ENCODE data around the gene RTEL1. TPM values are rescaled to one million over a fixed set of nuclear protein-coding genes. Genes with fewer than 3 reads are reported as not detected.
A peak's percentile ranks its signal among the peaks of the same experiment; 100 is the strongest.

The RTEL1 gene
- total and polyA plus RNA-seq, 9 of the 15 experiments (the other 6 are each of a cell fraction or from before 2014, with no cell fraction given): 0.36 to 61.0 (median 17.9) TPM

GRCh38 chr20:63686492-63687321 is 28.6 kb downstream of the RTEL1 start:
- BruUV-seq (replicated peaks): no TSS peak
- peak in 1 of 4 experiments; percentile 48 for DNase-seq (ENCODE audit: extremely low read depth in 1 of 4, low spot score in 3 of 4)
- TF ChIP-seq REST (IDR thresholded peaks at IDR 0.05; ENCODE audit: borderline replicate concordance) (no peak), REST (CRISPR knock-in tag; IDR thresholded peaks at IDR 0.05; ENCODE audit: low read depth) (no peak), ZNF785 (CRISPR knock-in tag; IDR thresholded peaks at IDR 0.05) (no peak), TOE1 (IDR thresholded peaks at IDR 0.05; ENCODE audit: borderline replicate concordance) (no peak), TOE1 (CRISPR knock-in tag; IDR thresholded peaks at IDR 0.05; ENCODE audit: borderline replicate concordance, low read depth) (no peak), HSF4 (CRISPR knock-in tag; IDR thresholded peaks at IDR 0.05; ENCODE audit: borderline replicate concordance) (no peak), NCOR1 (IDR thresholded peaks at IDR 0.05) (no peak), ZMIZ1 (IDR thresholded peaks at IDR 0.05; ENCODE audit: low read depth in 2 of 2, low read length in 2 of 2) (no peak), LCOR (CRISPR knock-in tag; IDR thresholded peaks at IDR 0.05) (no peak), TEAD2 (tag; IDR thresholded peaks at IDR 0.05) (no peak)

More at GRCh38 chr20:63686492-63687321, 28.6 kb downstream of the RTEL1 start:
- Histone ChIP-seq H3K27ac (ENCODE audit: extremely low read depth, low read depth, low read length) (no peak overlapping the region), H3K9me1 (ENCODE audit: control insufficient read depth, insufficient read depth, low read length) (no peaks in the 10 kb centered on the region), H4K20me1 (replicated peaks; ENCODE audit: control insufficient read depth, insufficient read depth, low read length) (no peaks in the 10 kb centered on the region), H3K9ac (ENCODE audit: insufficient read depth in 1 of 2, low read depth in 2 of 2, low read length in 2 of 2) (peak overlapping the region in 1 of 2 experiments; percentile 91; a peak in 2 of 4 replicates), H3K4me3 (no peak overlapping the region), H3K4me1 (replicated peaks in 1 of 2; ENCODE audit: control insufficient read depth in 2 of 2, insufficient read depth in 2 of 2, low read length in 2 of 2) (peaks cover 9 to 73% of the 10 kb centered on the region in 2 experiments), H3K4me2 (ENCODE audit: insufficient read depth, low read length) (no peak overlapping the region), H3K36me3 (ENCODE audit: control insufficient read depth, insufficient read depth, low read length) (peaks cover 38% of the 10 kb centered on the region; the same call in 2 of the 3 replicates), H3K79me2 (ENCODE audit: control insufficient read depth, insufficient read depth, low read length) (no peaks in the 10 kb centered on the region), H3K9me3 (replicated peaks; ENCODE audit: control insufficient read depth, insufficient read depth, low read depth, low read length) (no peaks in the 10 kb centered on the region), H3K27me3 (ENCODE audit: control insufficient read depth in 2 of 2, insufficient read depth in 2 of 2, low read length in 2 of 2) (no peaks in the 10 kb centered on the region), H2AFZ (ENCODE audit: low read depth, low read length) (peak overlapping the region; percentile 45; the same call in 1 of the 2 replicates)
- CTCF ChIA-PET (ENCODE audit: low intra/inter-chr PET ratio): no interaction called here
- WGBS (ENCODE audit: insufficient coverage, low coverage, missing lambda C conversion rate): 57% methylated on average over 41 of the region's 45 CpGs
- POLR2A ChIA-PET: interaction anchor here (0.6 to 1.2 kb wide), 3 partner anchors 21 to 413 kb away, joined by 3 to 4 read pairs (median 3); no protein-coding TSS in a partner anchor
- intact Hi-C loops (cut with micrococcal nuclease) (no loop called here), in situ Hi-C loops (cut with MboI) (no loop called here)
- ATAC-seq (peak; percentile 41), FAIRE-seq (peak; percentile 66)
